Activated CD4-positive, alpha-beta memory T cell treated with anti-CD3 and anti-CD28 coated beads, Interleukin-2, amount 10 ng/mL, durations not matched to agents 7 days and 5 days (primary cell): Measurements from ENCODE around the gene TENM4. TPM values are rescaled to one million over a fixed set of nuclear protein-coding genes. Genes with fewer than 3 reads are reported as not detected.

Experiments used
- CTCF ChIA-PET: fragments of 350-600 bp; sonication (Branson Sonifier 250); formaldehyde crosslinking; loops from one replicate; lab custom pipeline; 2021; ENCODE audit warnings: antibody characterized with exemption, inconsistent platforms; lab: Charles Lee
- POLR2A ChIA-PET: fragments of 350-600 bp; sonication (Branson Sonifier 250); formaldehyde crosslinking; loops from one replicate; lab custom pipeline; 2021; ENCODE audit warnings: antibody characterized with exemption; lab: Charles Lee
- DNase-seq: peaks from one replicate; pipeline ENCODE4 v3.0.0-alpha.2; 2020
- H3K27ac Mint-ChIP-seq: one replicate; pipeline ENCODE4 v1.8.0; 2021; ENCODE audit warnings: mild to moderate bottlenecking, mixed read lengths
- H3K27me3 Mint-ChIP-seq: one replicate; pipeline ENCODE4 v1.8.0; 2021; ENCODE audit warnings: mixed read lengths
- H3K36me3 Mint-ChIP-seq: one replicate; pipeline ENCODE4 v1.8.0; 2021; ENCODE audit warnings: low read depth, mixed read lengths
- H3K4me1 Mint-ChIP-seq: one replicate; pipeline ENCODE4 v1.8.0; 2021; ENCODE audit warnings: mixed read lengths
- H3K4me3 Mint-ChIP-seq: one replicate; pipeline ENCODE4 v1.8.0; 2021; ENCODE audit warnings: mild to moderate bottlenecking, mixed read lengths
- H3K9me3 Mint-ChIP-seq: one replicate; pipeline ENCODE4 v1.8.0; 2021; ENCODE audit warnings: mixed read lengths
- total RNA-seq, 2 experiments: library from RNA; stranded (reverse); gene quantifications; one replicate each; pipeline ENCODE4 v1.2.3, GENCODE V29; 2021

TENM4 gene
- total RNA-seq, 2 experiments from 2014 or later: not detected

DNA sequence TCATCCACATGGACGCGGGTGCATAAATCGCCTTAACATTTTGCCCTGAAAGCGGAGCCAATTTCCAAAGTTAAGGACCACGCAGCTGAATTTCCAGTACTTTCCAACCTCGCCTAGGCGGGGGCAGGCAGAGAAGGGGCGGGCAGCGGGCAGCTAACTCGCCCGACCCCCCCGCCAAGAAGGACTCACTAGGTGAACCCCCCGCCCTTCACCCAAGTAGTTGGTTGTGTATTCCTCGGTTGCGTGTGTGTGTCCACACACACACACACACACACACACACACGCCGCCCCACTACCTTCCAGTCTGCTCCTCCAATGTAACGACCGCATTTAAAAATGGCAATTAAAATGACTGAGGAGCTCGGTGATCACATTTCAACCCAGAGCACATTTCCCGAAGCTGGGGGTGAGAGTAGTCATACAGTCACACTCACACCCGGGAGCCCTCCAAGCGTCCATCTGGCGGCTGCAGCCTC, 1.4 kb downstream of the TENM4 start:
- CTCF ChIA-PET: no interaction called here
- Mint-ChIP-seq H3K27me3 (peaks cover 62% of the 10 kb centered on the region), H3K36me3 (peaks cover 5% of the 10 kb centered on the region), H3K4me3 (no peak overlapping the region), H3K4me1 (peaks cover 10% of the 10 kb centered on the region), H3K27ac (no peak overlapping the region), H3K9me3 (no peaks in the 10 kb centered on the region)
- POLR2A ChIA-PET: no interaction called here
- DNase-seq: no peak

DNA sequence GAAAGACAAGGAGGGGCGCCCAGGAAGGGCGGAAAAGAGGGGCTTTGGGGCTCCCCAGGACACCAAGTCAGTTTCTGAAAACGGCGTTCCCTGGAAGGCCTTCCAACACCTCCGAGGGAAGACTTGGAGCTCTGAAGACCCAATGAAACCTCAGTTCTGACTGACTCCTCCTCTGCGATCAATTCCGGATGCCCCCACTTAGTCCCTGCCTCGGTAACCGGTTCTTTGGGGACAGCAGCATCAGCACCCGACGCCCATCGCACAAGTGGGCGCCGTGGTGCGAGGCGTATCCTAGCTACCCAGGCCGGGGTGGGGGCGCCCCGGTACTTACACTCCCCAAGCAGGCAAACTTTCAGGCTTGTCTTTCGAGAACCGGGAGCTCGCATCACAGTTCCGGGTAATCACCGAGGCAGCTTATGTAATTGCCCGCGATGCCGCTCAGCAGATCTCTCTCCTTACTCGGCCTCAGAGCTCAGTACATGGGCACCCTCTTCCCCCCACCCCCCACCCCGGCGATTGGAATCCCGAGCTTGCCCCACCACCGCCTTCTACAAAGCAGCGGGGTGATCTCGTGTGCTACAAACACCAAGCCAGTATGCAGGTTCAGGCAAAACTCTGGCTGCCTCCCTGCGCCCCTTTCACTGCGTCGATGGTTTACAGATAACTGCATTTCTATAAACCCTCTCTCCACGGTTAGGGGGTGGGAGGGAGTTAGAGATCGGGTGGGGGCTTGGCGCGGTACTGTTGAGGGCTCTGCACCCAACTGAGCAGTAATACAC, 2.0 kb downstream of the TENM4 start:
- no peak overlapping the region for H3K27ac Mint-ChIP-seq
- POLR2A ChIA-PET: no interaction called here
- no peak overlapping the region for H3K4me3 Mint-ChIP-seq
- DNase-seq: no peak
- H3K9me3 Mint-ChIP-seq: no peaks in the 10 kb centered on the region
- H3K4me1 Mint-ChIP-seq: peaks cover 10% of the 10 kb centered on the region
- peaks cover 5% of the 10 kb centered on the region for H3K36me3 Mint-ChIP-seq
- peaks cover 61% of the 10 kb centered on the region for H3K27me3 Mint-ChIP-seq
- CTCF ChIA-PET: no interaction called here

- DNase-seq: no peak
- H3K27me3 Mint-ChIP-seq: peaks cover 59% of the 10 kb centered on the region
- peaks cover 5% of the 10 kb centered on the region for H3K36me3 Mint-ChIP-seq
- CTCF ChIA-PET: no interaction called here
- no peak overlapping the region for H3K27ac Mint-ChIP-seq
- no peaks in the 10 kb centered on the region for H3K9me3 Mint-ChIP-seq
- no peak overlapping the region for H3K4me3 Mint-ChIP-seq
- peaks cover 10% of the 10 kb centered on the region for H3K4me1 Mint-ChIP-seq
- POLR2A ChIA-PET: no interaction called here
Measured at GRCh38 chr11:79437981-79438630, 2.7 kb downstream of the TENM4 start.

GRCh38 chr11:79437278-79437980, 3.4 kb downstream of the TENM4 start:
- H3K27ac Mint-ChIP-seq: no peak overlapping the region
- no peak overlapping the region for H3K4me3 Mint-ChIP-seq
- ChIA-PET POLR2A (no interaction called here), CTCF (no interaction called here)
- H3K27me3 Mint-ChIP-seq: peaks cover 57% of the 10 kb centered on the region
- H3K9me3 Mint-ChIP-seq: no peaks in the 10 kb centered on the region
- peaks cover 5% of the 10 kb centered on the region for H3K36me3 Mint-ChIP-seq
- H3K4me1 Mint-ChIP-seq: peaks cover 10% of the 10 kb centered on the region
- no peak for DNase-seq

DNA sequence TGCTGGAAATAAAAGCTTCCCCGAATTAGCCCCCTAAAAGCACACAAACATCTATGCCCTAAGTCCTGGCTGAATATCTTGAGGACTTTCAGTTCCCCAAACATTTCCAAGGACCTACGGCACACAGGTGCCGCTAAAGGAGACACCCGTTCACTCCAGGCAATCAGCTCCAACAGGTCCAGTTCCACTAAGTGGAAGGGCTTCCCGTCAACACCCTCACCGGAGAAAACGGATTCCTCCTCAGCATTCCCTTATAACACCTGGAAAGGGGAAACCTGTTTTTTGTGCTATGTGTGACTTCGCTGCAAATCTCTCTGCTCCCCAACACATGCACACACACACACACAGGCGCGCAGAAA, 3.9 kb downstream of the TENM4 start:
- Mint-ChIP-seq H3K27ac (no peak overlapping the region), H3K9me3 (no peaks in the 10 kb centered on the region), H3K36me3 (peaks cover 5% of the 10 kb centered on the region), H3K4me1 (peaks cover 10% of the 10 kb centered on the region), H3K4me3 (no peak overlapping the region), H3K27me3 (peaks cover 53% of the 10 kb centered on the region)
- no peak for DNase-seq
- POLR2A ChIA-PET: no interaction called here
- CTCF ChIA-PET: no interaction called here

GRCh38 chr11:79434283-79434682, 6.5 kb downstream of the TENM4 start:
- H3K27me3 Mint-ChIP-seq: peaks cover 38% of the 10 kb centered on the region
- no peak overlapping the region for H3K27ac Mint-ChIP-seq
- no peak overlapping the region for H3K4me3 Mint-ChIP-seq
- DNase-seq: no peak
- POLR2A ChIA-PET: no interaction called here
- H3K9me3 Mint-ChIP-seq: no peaks in the 10 kb centered on the region
- CTCF ChIA-PET: no interaction called here
- H3K4me1 Mint-ChIP-seq: peaks cover 5% of the 10 kb centered on the region
- no peaks in the 10 kb centered on the region for H3K36me3 Mint-ChIP-seq

DNA sequence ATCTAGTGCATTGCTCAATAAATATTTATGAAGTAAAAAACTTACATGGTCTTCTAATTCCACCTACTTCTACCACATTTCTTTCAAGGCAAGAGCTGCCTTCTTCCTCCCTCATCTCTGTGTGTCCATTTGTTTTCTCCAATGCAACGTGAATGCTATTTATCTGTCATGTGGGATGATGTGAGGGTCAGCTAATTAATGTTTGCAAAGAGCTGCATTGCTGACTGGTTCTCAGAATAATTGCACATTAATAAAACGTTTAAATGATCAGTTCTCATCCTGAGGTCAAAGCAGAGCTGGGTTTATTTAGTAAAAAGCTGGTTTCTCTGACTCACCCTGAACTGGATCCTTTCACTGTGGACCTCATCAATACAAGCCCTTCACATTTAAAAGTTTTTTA, 8.7 kb downstream of the TENM4 start:
- no peak for DNase-seq
- ChIA-PET POLR2A (no interaction called here), CTCF (no interaction called here)
- peaks cover 23% of the 10 kb centered on the region for H3K27me3 Mint-ChIP-seq
- H3K36me3 Mint-ChIP-seq: no peaks in the 10 kb centered on the region
- H3K9me3 Mint-ChIP-seq: no peaks in the 10 kb centered on the region
- H3K27ac Mint-ChIP-seq: no peak overlapping the region
- H3K4me1 Mint-ChIP-seq: peaks cover 3% of the 10 kb centered on the region
- H3K4me3 Mint-ChIP-seq: no peak overlapping the region

- no peaks in the 10 kb centered on the region for H3K36me3 Mint-ChIP-seq
- H3K27ac Mint-ChIP-seq: no peak overlapping the region
- no peak for DNase-seq
- ChIA-PET POLR2A (no interaction called here), CTCF (no interaction called here)
- H3K9me3 Mint-ChIP-seq: no peaks in the 10 kb centered on the region
- peaks cover 17% of the 10 kb centered on the region for H3K27me3 Mint-ChIP-seq
- no peak overlapping the region for H3K4me3 Mint-ChIP-seq
- no peaks in the 10 kb centered on the region for H3K4me1 Mint-ChIP-seq
Measured at GRCh38 chr11:79431535-79431934, 9.3 kb downstream of the TENM4 start.

DNA sequence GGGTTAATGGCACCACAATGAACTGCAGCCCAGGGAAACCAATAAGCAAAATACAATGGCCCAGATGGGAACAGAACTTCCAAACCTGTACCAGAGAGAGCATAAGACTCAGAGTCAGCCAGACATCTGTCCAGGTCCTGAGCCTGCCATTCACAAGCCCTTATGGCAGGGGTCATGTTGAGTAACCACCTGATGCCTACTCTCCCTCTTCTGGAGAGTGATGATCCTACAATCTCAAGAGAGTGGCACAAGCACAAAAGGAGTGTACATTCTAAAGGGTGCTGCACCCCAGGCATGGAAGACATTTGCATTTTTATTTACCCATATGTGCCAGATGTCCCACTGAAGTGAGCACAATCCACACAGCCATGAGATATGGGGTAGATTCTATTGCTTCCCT, 10.6 kb downstream of the TENM4 start:
- ChIA-PET POLR2A (no interaction called here), CTCF (no interaction called here)
- Mint-ChIP-seq H3K4me3 (no peak overlapping the region), H3K4me1 (no peaks in the 10 kb centered on the region), H3K9me3 (no peaks in the 10 kb centered on the region), H3K27me3 (peaks cover 4% of the 10 kb centered on the region), H3K36me3 (no peaks in the 10 kb centered on the region), H3K27ac (no peak overlapping the region)
- DNase-seq: no peak

GRCh38 chr11:79428406-79428805, 12.4 kb downstream of the TENM4 start:
- Mint-ChIP-seq H3K27ac (no peak overlapping the region), H3K36me3 (no peaks in the 10 kb centered on the region), H3K9me3 (no peaks in the 10 kb centered on the region), H3K27me3 (peaks cover 2% of the 10 kb centered on the region), H3K4me1 (no peaks in the 10 kb centered on the region), H3K4me3 (no peak overlapping the region)
- ChIA-PET POLR2A (no interaction called here), CTCF (interaction anchor here (0.5 kb wide), 1 partner anchor 61 kb away, joined by 3 read pairs; no protein-coding TSS in a partner anchor)
- DNase-seq: no peak

GRCh38 chr11:79427611-79428327, 13.1 kb downstream of the TENM4 start:
- Mint-ChIP-seq H3K9me3 (no peaks in the 10 kb centered on the region), H3K36me3 (no peaks in the 10 kb centered on the region), H3K27ac (no peak overlapping the region), H3K4me3 (no peak overlapping the region), H3K27me3 (no peaks in the 10 kb centered on the region), H3K4me1 (no peaks in the 10 kb centered on the region)
- POLR2A ChIA-PET: no interaction called here
- no peak for DNase-seq
- CTCF ChIA-PET: interaction anchor here (0.7 kb wide), 1 partner anchor 26 kb away, joined by 3 read pairs; no protein-coding TSS in a partner anchor

- POLR2A ChIA-PET: no interaction called here
Measured at GRCh38 chr11:79427126-79427525, 13.7 kb downstream of the TENM4 start.

GRCh38 chr11:79425463-79425862, 15.4 kb downstream of the TENM4 start:
- Mint-ChIP-seq H3K36me3 (no peaks in the 10 kb centered on the region), H3K4me3 (no peak overlapping the region), H3K9me3 (no peaks in the 10 kb centered on the region), H3K27me3 (no peaks in the 10 kb centered on the region), H3K27ac (no peak overlapping the region), H3K4me1 (no peaks in the 10 kb centered on the region)
- ChIA-PET CTCF (no interaction called here), POLR2A (no interaction called here)
- DNase-seq: no peak

More at GRCh38 chr11:79427126-79427525, 13.7 kb downstream of the TENM4 start:
- DNase-seq: no peak
- H3K27me3 Mint-ChIP-seq: no peaks in the 10 kb centered on the region
- no peak overlapping the region for H3K4me3 Mint-ChIP-seq
- H3K27ac Mint-ChIP-seq: no peak overlapping the region
- no peaks in the 10 kb centered on the region for H3K36me3 Mint-ChIP-seq
- no peaks in the 10 kb centered on the region for H3K9me3 Mint-ChIP-seq
- H3K4me1 Mint-ChIP-seq: no peaks in the 10 kb centered on the region
- CTCF ChIA-PET: interaction anchor here (0.7 kb wide), 1 partner anchor 25 kb away, joined by 3 read pairs; no protein-coding TSS in a partner anchor
